Spleen (tissue), 7 donors: Measurements from ENCODE around the gene CCL28.

Experiments used
- CTCF ChIP-seq, 11 experiments: fragments of 200-600 bp in 7 of 11; fragments of 450-650 bp in 4 of 11; sonication (generic) in 4 of 11; IDR thresholded peaks in 8 of 11; conservative IDR thresholded peaks in 3 of 11; 1 replicate in 7 of 11; 2 replicates in 4 of 11; pipeline versions ENCODE4 v1.4.0 to v1.8.0; 2016 to 2021; ENCODE audit warnings: antibody characterized with exemption in 11 of 11, inconsistent platforms in 4 of 11, mild to moderate bottlenecking in 1 of 11
- POLR2A ChIP-seq, 3 donors: fragments of 450-650 bp; IDR thresholded peaks; one replicate each; pipeline ENCODE4 v1.5.1; 2017; ENCODE audit warnings: antibody characterized with exemption in 3 of 3, mild to moderate bottlenecking in 1 of 3
- POLR2AphosphoS5 ChIP-seq, 3 donors: sonication (generic); formaldehyde crosslinking; IDR thresholded peaks; one replicate each; pipeline ENCODE4 v1.5.1; 2017; ENCODE audit warnings: antibody characterized with exemption in 3 of 3
- donor health status: DM: no; HTN: no; CAD: no; lungs with moderate emphysema.
- donor health status: DM: no; HTN: no; CAD: no.
- donor health status: DM: no; HTN: no; CAD: no.

GRCh38 chr5:43363445-43364152, 48.6 kb downstream of the CCL28 start:
- no peak for TF ChIP-seq POLR2AphosphoS5 (IDR thresholded peaks at IDR 0.05)
- no peak for TF ChIP-seq POLR2A (IDR thresholded peaks at IDR 0.05)
- TF ChIP-seq CTCF (IDR thresholded peaks at IDR 0.05 in 8 of 11, conservative IDR thresholded peaks at IDR 0.05 in 3 of 11) = no peak
